Activated T-helper 1 cell treated with Interleukin-2 at 50 U/mL for 16 hours (primary cell): ENCODE results near the gene ADAM23.
"Not testable (repeated sequence)": the region's sequence is repeated elsewhere in the genome, so short reads cannot be mapped to it uniquely, and the experiment has no call there.

Experiments
- DNase-seq: peaks from one replicate; pipeline ENCODE4 v3.0.0-alpha.2; 2020; ENCODE audit warnings: low read depth

ADAM23 gene

GRCh38 chr2:206442833-206443734, at the start of gene ADAM23:
Gene ADAM23, plus strand, starts transcription at chr2:206443532. Its CDS starts 335 bp downstream, at chr2:206443867.
- peak; percentile 15 for DNase-seq

- no peak for DNase-seq
These were observed 47.1 kb upstream of the ADAM23 start for GRCh38 chr2:206396211-206396610.

GRCh38 chr2:206402956-206403569, 40.3 kb upstream of the ADAM23 start:
- not testable (repeated sequence) for DNase-seq

GRCh38 chr2:206408323-206409320, 34.7 kb upstream of the ADAM23 start:
- DNase-seq: no peak

GRCh38 chr2:206410714-206411113, 32.6 kb upstream of the ADAM23 start:
- no peak for DNase-seq

GRCh38 chr2:206415618-206416243, 27.6 kb upstream of the ADAM23 start:
- no peak for DNase-seq

- DNase-seq: no peak
These were observed 24.4 kb upstream of the ADAM23 start for GRCh38 chr2:206418968-206419367.

GRCh38 chr2:206420721-206421120, 22.6 kb upstream of the ADAM23 start:
- no peak for DNase-seq

- no peak for DNase-seq
These were observed 20.8 kb upstream of the ADAM23 start for GRCh38 chr2:206422493-206422892.

- no peak for DNase-seq
These were observed 20.2 kb upstream of the ADAM23 start for GRCh38 chr2:206423147-206423546.

- no peak for DNase-seq
These were observed 19.2 kb upstream of the ADAM23 start for GRCh38 chr2:206424134-206424533.

GRCh38 chr2:206428783-206429182, 14.5 kb upstream of the ADAM23 start:
- DNase-seq: no peak

- DNase-seq: no peak
These were observed 12.9 kb upstream of the ADAM23 start for GRCh38 chr2:206430452-206430851.

GRCh38 chr2:206431439-206431838, 11.9 kb upstream of the ADAM23 start:
- no peak for DNase-seq

GRCh38 chr2:206432193-206433082, 10.9 kb upstream of the ADAM23 start:
- DNase-seq: no peak

GRCh38 chr2:206433190-206433589, 10.1 kb upstream of the ADAM23 start:
- DNase-seq: no peak

- no peak for DNase-seq
These were observed 9.6 kb upstream of the ADAM23 start for GRCh38 chr2:206433686-206434085.

- no peak for DNase-seq
These were observed 7.6 kb upstream of the ADAM23 start for GRCh38 chr2:206435742-206436141.

GRCh38 chr2:206438196-206438724, 5.1 kb upstream of the ADAM23 start:
- DNase-seq: no peak

- DNase-seq: no peak
These were observed 879 bp upstream of the ADAM23 start for GRCh38 chr2:206442474-206442832.
